Activated naive CD4-positive, alpha-beta T cell treated with anti-CD3 and anti-CD28 coated beads, Interleukin-2, amount 50 U/mL, for 72 hours (primary cell): ENCODE measurements around the gene AJAP1. TPM values are rescaled to one million over a fixed set of nuclear protein-coding genes. Genes with fewer than 3 reads are reported as not detected.

Experiments
- ATAC-seq, 2 donors: fragments of 150-1000 bp; cut with Tn5 transposase; 2 replicates each; pipeline ENCODE4 v1.10.0; 2021; ENCODE audit warnings: mild to moderate bottlenecking in 2 of 2, moderate library complexity in 2 of 2
- DNase-seq, 2 donors: peaks; one replicate each; pipeline ENCODE4 v3.0.0; 2021 to 2022; ENCODE audit warnings: low spot score in 2 of 2
- H3K27ac Mint-ChIP-seq, 2 donors: one replicate each; pipeline ENCODE4 v1.8.0; 2022; ENCODE audit warnings: mild to moderate bottlenecking in 2 of 2, mixed read lengths in 2 of 2
- H3K36me3 Mint-ChIP-seq, 2 donors: one replicate each; pipeline ENCODE4 v1.8.0; 2022; ENCODE audit warnings: mixed read lengths in 2 of 2
- H3K9me3 Mint-ChIP-seq, 2 donors: one replicate each; pipeline ENCODE4 v1.8.0; 2022; ENCODE audit warnings: mixed read lengths in 2 of 2
- total RNA-seq, 2 donors: library from RNA; stranded (reverse); gene quantifications; one replicate each; pipeline ENCODE4 v1.2.3, GENCODE V29; 2022

AJAP1 gene
- total RNA-seq, 2 donors from 2014 or later = 0.21 TPM; not detected in 1

DNA sequence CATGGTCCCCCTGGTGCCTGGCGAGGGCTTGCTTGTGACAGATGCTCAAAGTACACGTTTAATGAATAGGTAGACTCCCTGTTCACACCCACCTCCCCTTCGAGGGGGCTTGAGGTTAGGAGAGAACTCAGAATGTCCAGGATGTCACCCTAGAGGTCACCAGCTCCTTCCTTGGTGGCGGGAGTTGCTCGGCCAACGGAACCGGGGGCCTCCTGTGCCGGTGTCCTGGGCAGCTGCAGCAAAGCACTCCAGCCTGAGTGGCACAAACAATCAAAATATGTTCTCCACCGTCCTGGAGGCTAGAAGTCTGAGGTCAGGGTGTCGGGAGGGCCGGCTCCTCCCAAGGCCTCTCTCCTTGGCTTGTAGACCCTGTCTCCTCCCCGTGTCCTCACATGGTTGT, 71.0 kb downstream of the AJAP1 start:
- H3K36me3 Mint-ChIP-seq = no peaks in the 10 kb centered on the region
- no peaks in the 10 kb centered on the region for H3K9me3 Mint-ChIP-seq
- ATAC-seq (no peak), DNase-seq (no peak)
- no peak overlapping the region for H3K27ac Mint-ChIP-seq

DNA sequence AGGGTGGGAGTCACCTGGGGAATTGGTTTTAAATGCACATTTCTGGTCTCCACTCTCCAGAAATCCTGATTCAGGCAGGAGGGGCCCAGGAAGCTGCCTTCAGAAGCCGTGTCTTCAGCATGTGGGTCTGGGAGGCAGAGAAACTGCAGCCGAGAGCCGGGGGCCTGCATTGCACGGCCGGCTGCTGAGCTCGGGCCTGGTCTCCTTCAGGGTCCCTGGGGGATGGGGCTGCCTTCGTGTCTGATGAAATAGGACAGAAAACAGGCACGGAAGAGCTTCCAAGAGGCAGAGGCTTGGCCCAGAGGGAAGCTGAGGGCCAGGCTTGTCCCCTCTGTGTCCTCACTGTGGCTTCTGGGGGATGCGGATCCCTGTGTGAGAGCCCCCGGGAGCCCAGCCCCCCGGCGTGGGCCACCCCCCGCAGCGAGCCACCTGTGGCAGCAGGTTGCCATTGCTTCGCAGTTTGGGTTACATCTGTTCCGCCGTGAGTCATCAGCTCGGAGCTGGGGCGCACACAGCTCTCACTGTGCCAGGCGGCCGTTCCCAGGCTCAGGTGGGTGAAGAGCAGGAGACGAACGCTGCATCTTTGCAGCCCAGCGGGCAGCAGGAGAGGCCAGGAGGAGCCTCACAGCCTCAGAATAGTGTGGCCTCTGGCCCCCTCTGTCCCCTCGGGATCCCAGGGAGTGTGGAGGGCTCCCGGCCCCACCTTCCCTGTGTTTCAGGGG, 72.4 kb downstream of the AJAP1 start:
- Mint-ChIP-seq H3K27ac (no peak overlapping the region), H3K9me3 (no peaks in the 10 kb centered on the region), H3K36me3 (no peaks in the 10 kb centered on the region)
- DNase-seq (no peak), ATAC-seq (no peak)

DNA sequence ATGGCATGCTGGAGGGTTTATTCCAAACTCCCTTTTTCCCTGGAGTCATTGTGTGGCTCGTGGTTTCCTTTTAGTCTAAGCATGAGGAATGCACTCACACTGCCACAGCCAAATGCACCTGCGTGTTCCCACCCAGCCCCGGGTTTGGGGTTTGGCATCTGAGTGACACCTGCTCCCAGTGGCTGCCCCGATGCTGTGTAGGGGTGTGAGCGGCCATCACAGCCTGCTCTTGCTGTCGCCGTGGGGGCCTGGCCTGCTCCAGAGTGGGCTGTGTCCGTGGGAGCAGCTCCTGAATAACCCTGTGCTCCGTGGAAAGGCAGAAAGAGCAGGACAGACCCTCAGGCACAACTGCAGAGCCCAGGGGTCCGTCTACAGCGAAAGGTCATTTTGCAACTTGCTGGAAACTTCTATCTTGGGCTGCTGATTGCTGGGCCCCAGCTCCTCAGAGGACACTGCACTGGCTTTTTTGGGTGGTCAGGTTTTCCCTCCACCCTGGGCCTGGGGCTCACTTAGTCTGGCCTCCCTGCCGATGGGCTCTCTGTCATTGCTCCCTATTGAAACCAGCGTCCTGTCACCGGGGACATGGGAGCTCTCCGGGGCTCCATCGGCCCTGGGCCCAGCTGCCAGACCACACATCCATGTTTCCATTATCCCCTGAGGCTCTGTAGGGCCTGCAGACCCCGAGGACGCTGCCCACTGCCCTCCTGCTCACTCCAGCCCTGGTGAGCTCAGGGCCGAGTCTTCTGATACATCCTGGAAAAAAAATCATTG, 74.1 kb downstream of the AJAP1 start:
- Mint-ChIP-seq H3K27ac (no peak overlapping the region), H3K9me3 (no peaks in the 10 kb centered on the region), H3K36me3 (no peaks in the 10 kb centered on the region)
- ATAC-seq (no peak), DNase-seq (no peak)

DNA sequence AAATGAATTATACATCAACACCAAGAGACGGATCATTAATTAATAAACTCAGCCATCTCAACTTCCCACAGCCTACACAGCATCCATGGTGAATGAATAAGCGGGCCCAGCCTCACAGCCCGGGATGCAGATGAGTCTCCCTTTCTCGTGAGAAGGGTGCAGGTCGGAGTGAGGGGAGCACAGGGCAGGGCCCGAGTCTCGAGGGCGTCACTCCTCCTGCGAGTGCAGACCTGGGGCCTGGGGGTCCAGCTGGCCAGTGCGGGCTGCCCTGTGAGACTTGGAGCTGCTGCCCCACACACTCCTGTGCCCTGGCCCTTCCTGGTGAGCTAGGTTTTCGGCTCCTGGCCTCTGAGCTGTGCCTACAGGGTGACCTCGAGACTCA, 74.7 kb downstream of the AJAP1 start:
- Mint-ChIP-seq H3K9me3 (no peaks in the 10 kb centered on the region), H3K36me3 (no peaks in the 10 kb centered on the region), H3K27ac (no peak overlapping the region)
- DNase-seq (no peak), ATAC-seq (no peak)

DNA sequence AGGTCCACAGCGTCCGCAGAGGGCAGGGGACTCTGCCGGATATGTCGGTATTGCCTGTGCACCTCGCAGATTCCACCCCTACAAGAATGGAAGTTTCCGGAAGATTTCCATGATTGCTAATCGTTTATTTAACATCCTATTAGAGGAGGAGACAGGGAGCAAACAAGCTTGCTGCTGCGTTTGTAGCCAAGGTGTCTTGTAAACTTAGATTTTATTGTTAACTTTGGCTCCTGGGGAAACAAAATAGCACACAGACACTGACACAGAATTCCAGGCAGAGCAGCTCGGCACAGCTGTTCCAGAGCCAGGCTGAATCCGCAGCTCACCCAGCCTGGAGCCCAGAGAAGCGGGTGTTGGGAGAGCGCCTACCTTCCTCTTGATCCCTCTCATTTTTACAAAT, 75.7 kb downstream of the AJAP1 start:
- DNase-seq (no peak), ATAC-seq (no peak)
- Mint-ChIP-seq H3K36me3 (no peaks in the 10 kb centered on the region), H3K27ac (no peak overlapping the region), H3K9me3 (no peaks in the 10 kb centered on the region)

DNA sequence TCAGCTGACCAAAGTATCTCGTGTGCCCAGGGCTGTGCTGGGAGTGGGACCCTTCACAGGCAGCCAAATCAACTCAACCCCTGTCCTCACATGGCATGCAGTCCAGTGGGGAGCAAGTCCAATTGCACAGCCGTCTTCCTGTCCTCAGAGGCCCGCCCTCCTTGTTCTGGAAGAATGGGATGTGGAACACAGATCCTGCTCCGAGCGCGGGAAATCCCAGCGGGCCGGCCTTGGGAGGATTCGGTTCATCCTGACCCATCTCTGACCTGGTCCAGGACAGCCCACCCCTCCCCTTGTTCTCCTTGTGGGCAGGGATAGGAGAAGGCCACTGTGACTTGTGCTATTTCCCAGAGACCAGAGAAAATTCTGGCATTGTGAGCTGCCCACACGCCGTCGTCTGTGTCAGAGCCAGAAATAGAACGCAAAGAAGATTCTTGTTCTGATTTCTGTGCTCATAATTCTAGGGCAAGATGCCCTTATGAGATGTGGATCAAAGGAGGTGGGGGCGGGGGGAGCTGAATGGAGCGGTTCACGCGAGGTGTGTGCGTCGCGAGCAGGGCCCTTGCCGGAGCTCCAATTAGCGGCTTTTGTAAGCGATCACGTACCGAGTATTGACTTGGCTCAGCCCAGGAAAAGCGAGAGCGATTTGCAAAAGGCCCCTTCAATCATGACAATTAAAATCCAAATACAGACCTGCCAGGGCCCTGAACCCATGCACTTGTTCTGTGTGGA, 79.2 kb downstream of the AJAP1 start:
- Mint-ChIP-seq H3K36me3 (peaks cover 0 to 4% of the 10 kb centered on the region in 2 donors), H3K9me3 (peaks cover 5 to 7% of the 10 kb centered on the region in 2 donors), H3K27ac (no peak overlapping the region)
- ATAC-seq (no peak), DNase-seq (no peak)

DNA sequence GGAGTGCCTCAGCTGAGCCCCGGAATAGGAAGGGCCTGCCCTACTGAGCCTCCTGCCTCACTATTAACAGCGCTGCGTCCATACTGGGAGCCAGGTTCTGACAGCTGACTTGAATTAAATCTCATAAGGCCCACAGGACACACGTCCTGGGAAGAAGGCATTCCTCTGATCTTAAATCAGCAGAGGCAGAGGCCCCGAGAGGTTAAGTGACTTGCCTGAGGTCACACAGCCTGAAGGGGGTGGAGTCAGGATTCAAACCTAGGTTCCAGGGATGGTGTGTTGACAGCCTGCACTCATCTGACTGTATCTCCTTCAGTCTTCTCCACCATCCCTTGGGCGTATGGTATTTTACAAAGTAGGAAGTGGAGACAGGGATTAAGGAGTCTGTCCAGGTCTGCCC, 79.8 kb downstream of the AJAP1 start:
- no peak for DNase-seq
- ATAC-seq = no peak
- peaks cover 5 to 8% of the 10 kb centered on the region in 2 donors for H3K9me3 Mint-ChIP-seq
- H3K36me3 Mint-ChIP-seq = peaks cover under 1 to 4% of the 10 kb centered on the region in 2 donors
- H3K27ac Mint-ChIP-seq = no peak overlapping the region

DNA sequence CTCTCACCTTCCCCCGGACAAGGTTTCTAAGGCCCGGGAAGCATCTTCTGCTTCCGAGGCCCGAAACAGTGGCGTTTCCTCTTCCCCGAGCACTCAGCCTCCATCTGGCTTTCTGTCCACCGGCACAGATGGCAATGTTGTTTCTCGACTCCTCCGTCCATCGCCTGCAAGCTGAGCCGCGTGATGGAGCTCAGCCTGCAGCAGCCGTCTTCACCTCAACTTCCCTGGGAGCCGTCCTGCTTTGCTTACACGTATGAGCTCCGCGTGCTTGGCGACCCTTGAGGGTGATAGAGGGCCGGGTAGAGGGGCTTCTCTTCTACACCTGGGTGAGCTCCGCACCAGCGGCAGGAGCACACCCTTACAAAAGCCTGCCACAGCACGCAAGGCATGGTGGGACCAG, 80.4 kb downstream of the AJAP1 start:
- H3K9me3 Mint-ChIP-seq = peaks cover 8 to 10% of the 10 kb centered on the region in 2 donors
- no peak for DNase-seq
- peaks cover 4 to 6% of the 10 kb centered on the region in 2 donors for H3K36me3 Mint-ChIP-seq
- ATAC-seq = no peak
- no peak overlapping the region for H3K27ac Mint-ChIP-seq

DNA sequence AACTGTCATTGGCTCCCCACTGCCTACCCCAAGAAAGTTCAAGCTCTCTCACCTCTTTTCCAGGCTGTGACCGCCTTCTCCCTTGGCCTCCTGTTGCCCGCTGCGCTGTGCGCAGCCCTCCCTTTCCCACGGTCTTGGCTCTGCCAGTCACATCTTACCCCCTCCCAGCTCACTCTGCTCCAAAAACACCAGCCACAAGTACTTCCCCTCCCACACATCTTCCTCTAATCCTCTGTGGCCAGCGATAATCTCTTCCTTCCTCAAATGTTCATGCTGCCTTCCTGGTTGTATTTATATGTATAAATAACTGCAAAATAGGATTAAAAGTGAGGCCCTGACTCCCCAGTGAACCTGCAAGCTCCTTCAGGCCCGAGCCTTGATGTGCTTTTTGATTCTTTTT, 81.8 kb downstream of the AJAP1 start:
- Mint-ChIP-seq H3K9me3 (peaks cover 8 to 11% of the 10 kb centered on the region in 2 donors), H3K36me3 (peaks cover 4 to 6% of the 10 kb centered on the region in 2 donors), H3K27ac (peak overlapping the region; percentile 29 to 77)
- no peak for DNase-seq
- no peak for ATAC-seq

DNA sequence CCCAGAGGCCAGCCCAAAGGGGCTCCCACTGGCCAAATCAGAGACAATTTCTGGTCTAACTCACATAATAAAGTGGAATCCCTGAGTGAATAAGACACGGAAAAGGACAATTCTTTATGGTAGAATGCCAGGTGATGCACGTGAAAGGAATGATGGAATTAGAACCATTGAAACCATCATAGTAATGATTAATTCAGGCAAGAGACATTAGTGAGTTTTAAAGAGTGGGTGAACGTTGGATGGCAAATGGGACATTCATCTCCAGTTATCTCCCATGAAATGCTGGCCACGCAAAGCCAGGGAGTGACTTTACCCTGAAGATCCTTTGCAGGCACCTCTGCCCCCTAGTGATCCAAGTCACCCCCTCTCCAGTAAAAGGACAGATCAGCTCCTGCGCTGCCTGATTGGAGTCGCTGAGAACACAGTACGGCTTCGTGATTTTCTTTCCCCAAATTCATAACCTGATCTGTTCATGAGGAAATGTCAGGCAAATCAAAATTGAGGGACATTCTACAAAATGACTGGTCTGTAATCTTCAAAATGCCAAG, 87.5 kb downstream of the AJAP1 start:
- no peak for ATAC-seq
- no peak overlapping the region for H3K27ac Mint-ChIP-seq
- peaks cover 8 to 11% of the 10 kb centered on the region in 2 donors for H3K9me3 Mint-ChIP-seq
- no peak for DNase-seq
- peaks cover 4 to 6% of the 10 kb centered on the region in 2 donors for H3K36me3 Mint-ChIP-seq

DNA sequence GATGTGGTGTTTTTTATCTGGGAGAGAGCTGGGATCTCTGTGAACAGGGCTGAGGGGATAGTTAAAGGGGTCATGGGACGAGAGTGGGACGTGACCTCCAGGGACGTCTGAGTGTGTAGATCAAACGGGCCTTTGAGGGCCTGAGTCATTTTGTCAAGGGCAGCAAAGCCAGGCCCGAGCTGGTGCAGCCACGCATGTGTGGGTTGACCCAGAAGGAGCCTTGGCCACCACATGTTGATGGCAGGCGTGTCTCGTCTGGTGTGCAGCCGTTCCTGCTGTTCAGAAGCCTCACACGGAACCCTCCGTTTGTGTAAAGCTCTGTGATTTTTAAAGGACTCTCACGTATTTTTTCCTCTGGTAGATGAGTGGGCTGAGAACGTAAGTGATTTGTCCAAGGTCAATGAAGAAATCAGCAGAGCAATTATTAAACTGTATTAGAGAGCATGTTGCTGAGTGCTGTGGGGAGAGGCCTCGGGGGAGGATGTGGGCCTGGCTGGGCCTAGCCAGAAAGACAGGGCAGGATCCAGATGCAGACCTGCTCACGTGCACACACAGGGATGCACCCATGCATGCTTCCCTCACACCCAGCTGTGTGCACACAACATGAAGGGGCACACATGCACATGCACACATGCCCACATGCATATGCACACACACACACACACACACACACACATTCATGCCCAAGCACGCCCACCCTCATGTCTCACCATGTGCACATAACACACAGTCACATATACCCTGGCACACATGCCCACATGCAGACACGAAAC, 89.8 kb downstream of the AJAP1 start:
- Mint-ChIP-seq H3K27ac (no peak overlapping the region), H3K36me3 (peaks cover 0 to 5% of the 10 kb centered on the region in 2 donors), H3K9me3 (peaks cover 0 to 6% of the 10 kb centered on the region in 2 donors)
- ATAC-seq (no peak), DNase-seq (no peak)

DNA sequence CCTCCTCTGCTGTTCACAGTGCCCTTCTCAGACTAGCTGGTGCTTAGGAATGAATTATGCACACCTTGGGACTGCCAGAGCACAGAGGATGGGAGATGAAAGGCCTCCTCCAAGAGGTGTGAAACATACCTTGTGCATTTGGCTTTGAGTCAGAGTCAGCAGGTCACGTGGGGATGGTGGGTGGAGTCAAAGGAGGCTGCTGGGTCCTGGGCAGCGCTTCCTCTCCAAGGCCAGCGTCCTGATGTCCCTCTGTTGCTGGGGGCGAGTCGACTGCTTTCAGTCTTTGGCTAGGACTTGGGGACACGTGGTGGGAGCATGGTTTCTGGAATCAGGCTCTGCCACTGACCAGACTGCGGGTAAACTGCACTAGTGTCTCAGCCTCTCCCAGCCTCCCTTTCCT, 91.2 kb downstream of the AJAP1 start:
- H3K9me3 Mint-ChIP-seq = no peaks in the 10 kb centered on the region
- DNase-seq (no peak), ATAC-seq (peak in 1 of 2 donors; percentile 36)
- H3K36me3 Mint-ChIP-seq = no peaks in the 10 kb centered on the region
- H3K27ac Mint-ChIP-seq = no peak overlapping the region

DNA sequence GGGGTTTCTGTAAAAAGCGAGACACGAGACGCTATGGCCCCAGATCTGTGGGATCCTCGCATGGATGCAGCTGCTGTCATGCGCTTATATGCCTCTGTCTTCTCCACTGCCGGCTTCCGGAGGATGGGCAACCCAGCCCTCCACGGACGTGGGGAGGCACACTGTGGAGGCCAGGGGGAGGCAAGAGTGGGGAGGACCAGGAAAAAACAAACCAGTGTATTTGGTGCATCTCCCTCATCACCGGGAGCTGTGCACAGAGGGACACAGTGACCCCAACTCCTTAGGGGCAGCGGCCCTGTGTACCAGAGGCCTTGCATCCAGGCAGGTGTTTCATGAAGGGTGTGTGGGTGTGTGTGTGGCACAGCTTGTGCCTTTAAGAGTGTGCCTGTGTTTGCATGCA, 95.0 kb downstream of the AJAP1 start:
- H3K27ac Mint-ChIP-seq = no peak overlapping the region
- peaks cover 4 to 5% of the 10 kb centered on the region in 2 donors for H3K9me3 Mint-ChIP-seq
- ATAC-seq (no peak), DNase-seq (no peak)
- H3K36me3 Mint-ChIP-seq = no peaks in the 10 kb centered on the region

DNA sequence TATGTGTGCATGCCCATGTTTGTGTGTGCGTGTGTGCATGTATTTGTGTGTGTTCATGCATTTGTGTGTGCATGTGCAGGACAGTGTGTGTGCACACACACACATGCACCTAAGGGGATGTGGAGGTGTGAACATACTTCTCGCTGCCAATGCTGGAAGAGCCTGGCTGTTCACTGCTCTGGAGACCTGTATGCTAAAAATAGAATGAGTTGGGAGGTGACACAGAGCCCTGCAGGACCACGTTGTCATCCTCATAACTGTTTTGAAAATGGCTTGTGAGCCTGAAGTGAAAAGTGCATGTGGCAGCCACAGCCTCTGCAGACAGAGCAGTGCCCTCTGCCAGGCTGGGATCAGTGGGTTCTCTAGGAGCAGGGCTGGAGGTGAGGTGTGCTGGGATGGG, 95.8 kb downstream of the AJAP1 start:
- no peak for ATAC-seq
- H3K27ac Mint-ChIP-seq = no peak overlapping the region
- no peak for DNase-seq
- no peaks in the 10 kb centered on the region for H3K36me3 Mint-ChIP-seq
- peaks cover 4 to 5% of the 10 kb centered on the region in 2 donors for H3K9me3 Mint-ChIP-seq

DNA sequence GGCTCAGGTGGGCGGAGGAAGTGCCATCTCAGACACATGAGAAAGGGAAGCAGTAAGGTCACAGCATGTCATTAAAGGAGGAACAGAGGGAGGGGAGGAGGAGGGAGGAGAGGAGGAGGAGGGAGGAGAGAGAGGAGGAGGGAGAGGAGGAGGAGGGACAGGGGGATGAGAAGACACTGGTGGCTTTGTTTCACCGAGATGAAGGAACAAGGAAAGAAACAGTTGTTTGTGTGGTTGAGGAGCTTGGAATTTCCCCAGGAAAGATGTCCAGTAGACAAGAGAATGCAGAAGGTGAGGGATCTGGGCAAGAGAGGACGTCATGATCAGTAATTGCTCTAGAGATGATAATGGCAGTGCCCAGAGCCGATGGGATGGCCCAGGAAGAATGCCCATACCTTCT, 97.7 kb downstream of the AJAP1 start:
- Mint-ChIP-seq H3K9me3 (peaks cover 4 to 5% of the 10 kb centered on the region in 2 donors), H3K27ac (no peak overlapping the region), H3K36me3 (no peaks in the 10 kb centered on the region)

DNA sequence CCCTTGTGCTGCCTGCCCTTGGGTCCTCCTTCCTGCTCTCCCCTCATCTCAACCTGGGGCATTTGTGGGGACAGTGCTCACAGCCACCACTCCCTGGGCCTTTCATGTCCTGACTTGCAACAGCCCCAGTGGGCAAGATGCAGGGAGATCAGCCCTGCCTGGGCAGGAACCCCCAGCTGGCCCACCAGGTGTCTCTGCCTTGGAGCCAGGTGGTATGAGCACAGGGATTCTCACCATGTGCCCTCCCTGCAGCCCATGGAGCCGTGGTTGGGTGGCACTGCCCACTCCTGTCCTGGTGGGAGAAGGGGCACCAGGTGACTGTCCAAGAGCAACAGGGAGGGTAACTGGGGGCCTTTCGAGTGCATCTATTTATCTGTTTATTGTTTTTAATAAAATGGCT, 100.4 kb downstream of the AJAP1 start:
- Mint-ChIP-seq H3K9me3 (peaks cover 12 to 13% of the 10 kb centered on the region in 2 donors), H3K36me3 (peaks cover 9 to 10% of the 10 kb centered on the region in 2 donors), H3K27ac (no peak overlapping the region)
- DNase-seq (no peak), ATAC-seq (no peak)

More for the DNA sequence above, 97.7 kb downstream of the AJAP1 start:
- no peak for DNase-seq
- ATAC-seq = no peak
